H1 (cell line): ENCODE measurements around the gene AP3S1. TPM values are rescaled to one million over a fixed set of nuclear protein-coding genes. Genes with fewer than 3 reads are reported as not detected.
A peak's percentile ranks its signal among the peaks of the same experiment; 100 is the strongest.

Source experiments
- CTCF ChIA-PET: fragments of 300-600 bp; sonication (Branson Sonifier 250); formaldehyde crosslinking; loops from one replicate; lab custom pipeline; 2021; ENCODE audit not compliant: partially characterized antibody; lab: Charles Lee
- POLR2A ChIA-PET: fragments of 300-600 bp; sonication (Branson Sonifier 250); formaldehyde crosslinking; loops from one replicate; lab custom pipeline; 2021; ENCODE audit warnings: inconsistent platforms; ENCODE audit not compliant: partially characterized antibody; lab: Charles Lee
- DNase-seq, 2 experiments: peaks; one replicate each; pipeline versions ENCODE4 v3.0.0 to v3.0.0-alpha.2; 2010 to 2022; ENCODE audit warnings: low spot score in 2 of 2, low read depth in 1 of 2, mixed read lengths in 1 of 2
- FAIRE-seq: peaks from 2 replicates; lab custom pipeline; 2011; peaks lifted over from hg19 to GRCh38; lab: Jason Lieb, UNC
- H2AFZ ChIP-seq: 2 replicates; pipeline ENCODE4 v1.8.1; 2012; ENCODE audit warnings: low read length, inconsistent platforms
- H2AK5ac ChIP-seq: 2 replicates; pipeline ENCODE4 v1.6.1; 2013; ENCODE audit warnings: low read depth, low read length
- H2BK120ac ChIP-seq: replicated peaks from 2 replicates; pipeline ENCODE3; 2013; ENCODE audit warnings: low read depth, low read length, inconsistent platforms
- H2BK12ac ChIP-seq: 2 replicates; pipeline ENCODE4 v1.6.1; 2013; ENCODE audit warnings: low read depth, low read length
- H2BK15ac ChIP-seq: 2 replicates; pipeline ENCODE4 v1.6.1; 2013; ENCODE audit warnings: low read length
- H2BK20ac ChIP-seq: 2 replicates; pipeline ENCODE4 v1.6.1; 2013; ENCODE audit warnings: low read length
- H2BK5ac ChIP-seq: 2 replicates; pipeline ENCODE4 v1.6.1; 2013; ENCODE audit warnings: low read depth, low read length
- H3K14ac ChIP-seq: 2 replicates; pipeline ENCODE4 v1.6.1; 2013; ENCODE audit warnings: inconsistent platforms; ENCODE audit not compliant: insufficient read length
- H3K18ac ChIP-seq: 2 replicates; pipeline ENCODE4 v1.6.1; 2013; ENCODE audit warnings: low read length; ENCODE audit errors: extremely low read depth
- H3K23ac ChIP-seq: 2 replicates; pipeline ENCODE4 v1.6.1; 2013; ENCODE audit warnings: inconsistent platforms; ENCODE audit not compliant: insufficient read length
- H3K23me2 ChIP-seq: 2 replicates; pipeline ENCODE4 v1.6.1; 2013; ENCODE audit warnings: low read depth, low read length
- H3K27ac ChIP-seq: 2 replicates; pipeline ENCODE4 v1.6.1; 2011; ENCODE audit warnings: low read depth, low read length, inconsistent platforms
- H3K27me3 ChIP-seq, 4 experiments: replicated peaks in 1 of 4; 1 replicate in 1 of 4; 2 replicates in 3 of 4; pipeline versions ENCODE4 v1.6.1 to v1.8.1; 2011 to 2013; ENCODE audit warnings: low read length in 3 of 4, mild to moderate bottlenecking in 3 of 4, inconsistent platforms in 2 of 4, mixed read lengths in 2 of 4, moderate library complexity in 1 of 4; ENCODE audit not compliant: control insufficient read depth in 3 of 4, insufficient read depth in 3 of 4; ENCODE audit errors: extremely low read depth in 1 of 4
- H3K36me3 ChIP-seq, 4 experiments: 2 replicates each; pipeline versions ENCODE4 v1.6.1 to v1.8.1; 2011 to 2013; ENCODE audit warnings: mild to moderate bottlenecking in 4 of 4, low read length in 3 of 4, moderate library complexity in 2 of 4, control low read depth in 1 of 4, inconsistent platforms in 1 of 4; ENCODE audit not compliant: insufficient read depth in 4 of 4, control insufficient read depth in 2 of 4
- H3K4ac ChIP-seq: replicated peaks from 2 replicates; pipeline ENCODE3; 2013; ENCODE audit warnings: low read length, low read depth, mixed read lengths, inconsistent platforms; ENCODE audit not compliant: insufficient read length
- H3K4me1 ChIP-seq, 4 experiments: replicated peaks in 1 of 4; 1 replicate in 1 of 4; 2 replicates in 3 of 4; pipeline versions ENCODE4 v1.6.1 to v1.8.1; 2011 to 2013; ENCODE audit warnings: low read length in 3 of 4, inconsistent platforms in 2 of 4, mixed read lengths in 1 of 4; ENCODE audit not compliant: insufficient read depth in 4 of 4, control insufficient read depth in 3 of 4
- H3K4me2 ChIP-seq, 2 experiments: 2 replicates each; pipeline versions ENCODE4 v1.6.1 to v1.8.1; 2011 to 2013; ENCODE audit warnings: low read depth in 2 of 2, low read length in 2 of 2, control low read depth in 1 of 2, inconsistent platforms in 1 of 2, mild to moderate bottlenecking in 1 of 2; ENCODE audit not compliant: insufficient read depth in 1 of 2
- H3K4me3 ChIP-seq, 4 experiments: fragments of 200-600, 300-600 bp in 1 of 4; sonication (generic), shearing (Covaris generic), sonication (Bioruptor Twin) in 1 of 4; 2 replicates each; pipeline versions ENCODE4 v1.5.1 to v1.8.1; 2011 to 2016; ENCODE audit warnings: low read length in 4 of 4, low read depth in 3 of 4, control low read depth in 2 of 4, inconsistent platforms in 2 of 4, mild to moderate bottlenecking in 2 of 4, mixed read lengths in 1 of 4, moderate library complexity in 1 of 4; ENCODE audit not compliant: insufficient read depth in 2 of 4; ENCODE audit errors: extremely low read depth in 1 of 4
- H3K56ac ChIP-seq: replicated peaks from 2 replicates; pipeline ENCODE3; 2013; ENCODE audit warnings: low read depth, mild to moderate bottlenecking, mixed read lengths, low read length, inconsistent platforms; ENCODE audit not compliant: insufficient read length
- H3K79me1 ChIP-seq: 2 replicates; pipeline ENCODE4 v1.6.1; 2013; ENCODE audit warnings: low read depth, low read length, control low read depth
- H3K79me2 ChIP-seq, 2 experiments: 2 replicates each; pipeline versions ENCODE4 v1.6.1 to v1.8.1; 2012 to 2013; ENCODE audit warnings: low read length in 2 of 2, mild to moderate bottlenecking in 2 of 2, inconsistent platforms in 1 of 2; ENCODE audit not compliant: insufficient read depth in 2 of 2, control insufficient read depth in 1 of 2
- H3K9ac ChIP-seq, 4 experiments: replicated peaks in 1 of 4; 1 replicate in 1 of 4; 2 replicates in 3 of 4; pipeline versions ENCODE4 v1.6.1 to v1.8.1; 2011 to 2013; ENCODE audit warnings: low read depth in 3 of 4, low read length in 3 of 4, control low read depth in 2 of 4, mild to moderate bottlenecking in 2 of 4, moderate library complexity in 2 of 4, inconsistent platforms in 1 of 4; ENCODE audit errors: extremely low read depth in 1 of 4
- H3K9me3 ChIP-seq, 2 experiments: 2 replicates each; pipeline versions ENCODE4 v1.6.1 to v1.8.1; 2012 to 2013; ENCODE audit warnings: mild to moderate bottlenecking in 2 of 2, moderate library complexity in 2 of 2, control low read depth in 1 of 2, inconsistent platforms in 1 of 2, low read depth in 1 of 2, low read length in 1 of 2, mixed read lengths in 1 of 2; ENCODE audit not compliant: insufficient read depth in 2 of 2
- H4K20me1 ChIP-seq, 2 experiments: replicated peaks in 1 of 2; 2 replicates each; pipeline versions ENCODE3 to v1.8.1; 2011 to 2013; ENCODE audit warnings: inconsistent platforms in 2 of 2, low read length in 2 of 2, mild to moderate bottlenecking in 1 of 2; ENCODE audit not compliant: insufficient read depth in 2 of 2, control insufficient read depth in 1 of 2
- H4K5ac ChIP-seq: 2 replicates; pipeline ENCODE4 v1.6.1; 2013; ENCODE audit warnings: low read length, low read depth, mixed read lengths, inconsistent platforms; ENCODE audit not compliant: insufficient read length
- H4K8ac ChIP-seq: 2 replicates; pipeline ENCODE4 v1.8.0; 2013; ENCODE audit warnings: mild to moderate bottlenecking, moderate library complexity, low read length, inconsistent platforms; ENCODE audit not compliant: insufficient read depth; ENCODE audit errors: extremely low read depth
- H4K91ac ChIP-seq: replicated peaks from 2 replicates; pipeline ENCODE3; 2013; ENCODE audit warnings: low read length, mixed read lengths, inconsistent platforms; ENCODE audit not compliant: insufficient read length
- CTCF ChIP-seq, 3 experiments: IDR thresholded peaks; 1 replicate in 2 of 3; 2 replicates in 1 of 3; pipeline versions ENCODE4 v1.5.1 to v1.6.1; 2011; ENCODE audit warnings: low read length in 3 of 3, mild to moderate bottlenecking in 3 of 3, inconsistent platforms in 2 of 3, low read depth in 1 of 3, moderate library complexity in 1 of 3; ENCODE audit not compliant: insufficient read depth in 1 of 3; ENCODE audit errors: control extremely low read depth in 1 of 3
- KDM1A ChIP-seq: fragments of 200-600, 300-600 bp; sonication (generic); IDR thresholded peaks from 2 replicates; pipeline ENCODE4 v1.7.1; 2016; ENCODE audit warnings: mild to moderate bottlenecking, low read length, borderline replicate concordance
- RAD21 ChIP-seq, 2 experiments: IDR thresholded peaks in 1 of 2; conservative IDR thresholded peaks in 1 of 2; 2 replicates each; pipeline ENCODE4 v1.6.1; 2011; ENCODE audit warnings: low read depth in 2 of 2, low read length in 2 of 2, improper control_type of control experiment in 1 of 2, inconsistent platforms in 1 of 2, mild to moderate bottlenecking in 1 of 2, moderate library complexity in 1 of 2
- WGBS, 2 experiments: shearing (Covaris generic) in 1 of 2; methylation state at CpG; one replicate each; pipeline versions ENCODE4 v1.1.6 to v1.1.7; 2013 to 2015; ENCODE audit warnings: low lambda C conversion rate in 2 of 2, mixed read lengths in 2 of 2, inconsistent platforms in 1 of 2, low coverage in 1 of 2, missing lambda C conversion rate in 1 of 2; ENCODE audit not compliant: insufficient replicate concordance in 2 of 2, insufficient coverage in 1 of 2, insufficient read length in 1 of 2; ENCODE audit errors: extremely low coverage in 1 of 2, missing lambda C conversion rate in 1 of 2; 5-methylcytosine and 5-hydroxymethylcytosine counted together
- polyA plus RNA-seq, 7 experiments: library from polyadenylated mRNA; depleted of rRNA in 3 of 7; stranded (reverse) in 5 of 7; unstranded in 2 of 7; fragments of >200 nt in 5 of 7; fragments of 200-250 nt in 2 of 7; gene quantifications; 1 replicate in 5 of 7; 2 replicates in 1 of 7; 4 replicates in 1 of 7; pipeline versions ENCODE4 v1.2.1 to v1.2.3, GENCODE V29; 2011 to 2013; ENCODE audit warnings: missing spikeins in 2 of 7, mixed read lengths in 2 of 7
- total RNA-seq: library from RNA; stranded (reverse); fragmentation: NEBNext Ultra II Directional; extraction: Animal tissue kit (Norgen Biotek cat#: 25700); gene quantifications from 2 replicates; pipeline ENCODE4 v1.2.1, GENCODE V29; 2021

Gene AP3S1
- total and polyA plus RNA-seq, 2 of the 8 experiments (the other 6 are each of a cell fraction or from before 2014, with no cell fraction given): 26.6 to 72.7 TPM

GRCh38 chr5:115831163-115831768, 10.5 kb upstream of the AP3S1 start:
- POLR2A ChIA-PET: interaction anchor here (1.0 to 1.3 kb wide), 3 partner anchors 11 to 255 kb away, joined by 3 read pairs; no protein-coding TSS in a partner anchor

More at GRCh38 chr5:115831163-115831768, 10.5 kb upstream of the AP3S1 start:
- no peak overlapping the region for H2BK15ac ChIP-seq
- TF ChIP-seq KDM1A: no peak
- peak in 2 of 3 experiments; percentile 63 to 71; a peak in 3 of 4 replicates for TF ChIP-seq CTCF (IDR thresholded peaks at IDR 0.05; ENCODE audit: control extremely low read depth in 1 of 3, insufficient read depth in 1 of 3, low read depth in 1 of 3, low read length in 3 of 3)
- TF ChIP-seq RAD21 (IDR thresholded peaks at IDR 0.05 in 1 of 2, conservative IDR thresholded peaks at IDR 0.05 in 1 of 2; ENCODE audit: low read depth in 2 of 2, low read length in 2 of 2): peak; percentile 65 to 75
- no peak overlapping the region for H3K4me3 ChIP-seq
- H3K56ac ChIP-seq: no peak overlapping the region
- H3K79me2 ChIP-seq: no peaks in the 10 kb centered on the region
- H4K20me1 ChIP-seq: peaks cover 0 to 2% of the 10 kb centered on the region in 2 experiments
- no peak overlapping the region for H3K4ac ChIP-seq
- no peak overlapping the region for H2AK5ac ChIP-seq
- no peaks in the 10 kb centered on the region for H3K4me1 ChIP-seq
- H3K18ac ChIP-seq: no peak overlapping the region
- 62% methylated on average over 2 of the region's 2 CpGs; no CpG with 5 or more reads in 1 of the 2 experiments for WGBS, 2 experiments
- no peak overlapping the region for H3K4me2 ChIP-seq
- H4K8ac ChIP-seq: no peak overlapping the region
- no peak overlapping the region for H2AFZ ChIP-seq
- no peak overlapping the region for H4K91ac ChIP-seq
- no peaks in the 10 kb centered on the region for H3K79me1 ChIP-seq
- H2BK12ac ChIP-seq: no peak overlapping the region
- H3K14ac ChIP-seq: no peak overlapping the region
- no peak overlapping the region for H2BK20ac ChIP-seq
- H3K36me3 ChIP-seq: peaks cover 2 to 33% (median 25%) of the 10 kb centered on the region in 4 experiments; a peak in 6 of 8 replicates
- no peak overlapping the region for H3K9ac ChIP-seq
- FAIRE-seq: peak; percentile 69
- no peak overlapping the region for H2BK120ac ChIP-seq
- DNase-seq: no peak
- no peak overlapping the region for H2BK5ac ChIP-seq
- H3K27ac ChIP-seq: no peak overlapping the region
- H4K5ac ChIP-seq: no peak overlapping the region
- no peaks in the 10 kb centered on the region for H3K23me2 ChIP-seq
- CTCF ChIA-PET: interaction anchor here (0.6 to 1.8 kb wide), 12 partner anchors 9 to 210 kb away, joined by 3 to 12 read pairs (median 4); partner anchors contain the start of genes ATG12 and CDO1
- H3K23ac ChIP-seq: no peak overlapping the region
- H3K9me3 ChIP-seq: peaks cover 0 to under 1% of the 10 kb centered on the region in 2 experiments; a peak in 1 of 4 replicates
- no peaks in the 10 kb centered on the region for H3K27me3 ChIP-seq
